H9 (cell line): ENCODE results near the gene BIRC6. TPM values are rescaled to one million over a fixed set of nuclear protein-coding genes. Genes with fewer than 3 reads are reported as not detected.

Experiments
- DNase-seq: peaks from one replicate; pipeline ENCODE4 v3.0.0-alpha.2; 2017
- H2AFZ ChIP-seq: one replicate; pipeline ENCODE4 v1.6.1; 2013; ENCODE audit warnings: mild to moderate bottlenecking, low read length, control low read depth, moderate library complexity
- H2AK5ac ChIP-seq: 2 replicates; pipeline ENCODE4 v1.6.1; 2013; ENCODE audit warnings: low read length, control low read depth, mixed read lengths; ENCODE audit not compliant: insufficient read length
- H2BK120ac ChIP-seq: one replicate; pipeline ENCODE4 v1.6.1; 2013; ENCODE audit warnings: low read depth, mild to moderate bottlenecking, low read length, control low read depth, inconsistent platforms; ENCODE audit not compliant: poor library complexity, severe bottlenecking
- H2BK12ac ChIP-seq: 2 replicates; pipeline ENCODE4 v1.6.1; 2013; ENCODE audit warnings: low read length, control low read depth, mixed read lengths, low read depth; ENCODE audit not compliant: insufficient read length
- H2BK15ac ChIP-seq: 2 replicates; pipeline ENCODE4 v1.6.1; 2013; ENCODE audit warnings: low read depth, low read length, control low read depth
- H2BK20ac ChIP-seq: one replicate; pipeline ENCODE4 v1.6.1; 2013; ENCODE audit warnings: low read depth, mild to moderate bottlenecking, low read length, control low read depth, inconsistent platforms; ENCODE audit not compliant: poor library complexity, severe bottlenecking
- H2BK5ac ChIP-seq: 2 replicates; pipeline ENCODE4 v1.6.1; 2013; ENCODE audit warnings: low read length, control low read depth, mixed read lengths; ENCODE audit not compliant: insufficient read length
- H3K14ac ChIP-seq: 2 replicates; pipeline ENCODE4 v1.6.1; 2013; ENCODE audit warnings: low read length, control low read depth; ENCODE audit not compliant: insufficient read depth
- H3K18ac ChIP-seq: 2 replicates; pipeline ENCODE4 v1.6.1; 2013; ENCODE audit warnings: low read depth, mild to moderate bottlenecking, mixed read lengths, low read length, control low read depth; ENCODE audit not compliant: insufficient read length
- H3K23ac ChIP-seq: 2 replicates; pipeline ENCODE4 v1.6.1; 2013; ENCODE audit warnings: low read length, control low read depth, mixed read lengths, low read depth; ENCODE audit not compliant: insufficient read length
- H3K23me2 ChIP-seq: 2 replicates; pipeline ENCODE4 v1.6.1; 2013; ENCODE audit warnings: low read depth, mild to moderate bottlenecking, mixed read lengths, low read length, control low read depth; ENCODE audit not compliant: insufficient read length, poor library complexity, severe bottlenecking
- H3K27ac ChIP-seq: 2 replicates; pipeline ENCODE4 v1.5.1; 2013; ENCODE audit warnings: low read length, control low read depth, mixed read lengths, low read depth; ENCODE audit not compliant: insufficient read length
- H3K27me3 ChIP-seq: 2 replicates; pipeline ENCODE4 v1.6.1; 2013; ENCODE audit warnings: low read length, control low read depth, inconsistent platforms; ENCODE audit not compliant: insufficient read depth
- H3K4ac ChIP-seq: 2 replicates; pipeline ENCODE4 v1.6.1; 2013; ENCODE audit warnings: low read depth, mild to moderate bottlenecking, control low read depth, inconsistent platforms, low read length, moderate library complexity
- H3K4me1 ChIP-seq: 2 replicates; pipeline ENCODE4 v1.6.1; 2013; ENCODE audit warnings: low read length, control low read depth, inconsistent platforms; ENCODE audit not compliant: insufficient read depth
- H3K4me2 ChIP-seq: 2 replicates; pipeline ENCODE4 v1.6.1; 2013; ENCODE audit warnings: low read length, control low read depth, mixed read lengths; ENCODE audit not compliant: insufficient read length, insufficient read depth
- H3K56ac ChIP-seq: 2 replicates; pipeline ENCODE4 v1.6.1; 2013; ENCODE audit warnings: low read depth, mild to moderate bottlenecking, mixed read lengths, low read length, control low read depth; ENCODE audit not compliant: insufficient read length
- H3K79me1 ChIP-seq: 2 replicates; pipeline ENCODE4 v1.6.1; 2013; ENCODE audit warnings: low read depth, mild to moderate bottlenecking, moderate library complexity, low read length, control low read depth, inconsistent platforms; ENCODE audit not compliant: insufficient read depth, poor library complexity, severe bottlenecking
- H3K79me2 ChIP-seq: 2 replicates; pipeline ENCODE4 v1.6.1; 2013; ENCODE audit warnings: low read length, control low read depth, inconsistent platforms; ENCODE audit not compliant: insufficient read depth
- H3K9ac ChIP-seq: 2 replicates; pipeline ENCODE4 v1.6.1; 2013; ENCODE audit warnings: low read length, control low read depth, mixed read lengths; ENCODE audit not compliant: insufficient read length; ENCODE audit errors: extremely low read depth
- H3K9me3 ChIP-seq: one replicate; pipeline ENCODE4 v1.6.1; 2013; ENCODE audit warnings: low read depth, low read length, inconsistent platforms; ENCODE audit not compliant: control insufficient read depth
- H3T11ph ChIP-seq: one replicate; pipeline ENCODE4 v1.6.1; 2013; ENCODE audit warnings: mild to moderate bottlenecking, low read length, control low read depth, inconsistent platforms
- H4K20me1 ChIP-seq: one replicate; pipeline ENCODE4 v1.6.1; 2013; ENCODE audit not compliant: control insufficient read depth, insufficient read length, insufficient read depth
- H4K5ac ChIP-seq: 2 replicates; pipeline ENCODE4 v1.6.1; 2013; ENCODE audit warnings: low read depth, mild to moderate bottlenecking, mixed read lengths, low read length, control low read depth; ENCODE audit not compliant: insufficient read length
- H4K8ac ChIP-seq: replicated peaks from 2 replicates; pipeline ENCODE4 v1.6.1; 2013; ENCODE audit warnings: low read length, control low read depth, mixed read lengths, low read depth; ENCODE audit not compliant: insufficient read length
- H4K91ac ChIP-seq: 2 replicates; pipeline ENCODE4 v1.6.1; 2013; ENCODE audit warnings: low read depth, mild to moderate bottlenecking, moderate library complexity, mixed read lengths, low read length, control low read depth; ENCODE audit not compliant: insufficient read length
- H3K27ac Mint-ChIP-seq, 3 experiments: 2 replicates in 2 of 3; 3 replicates in 1 of 3; pipeline ENCODE4 v1.8.0; 2020 to 2021; ENCODE audit warnings: mixed read lengths in 3 of 3, mild to moderate bottlenecking in 1 of 3, moderate library complexity in 1 of 3
- H3K27me3 Mint-ChIP-seq: 2 replicates; pipeline ENCODE4 v1.8.0; 2021; ENCODE audit warnings: low read depth, mild to moderate bottlenecking, moderate library complexity, mixed read lengths
- H3K36me3 Mint-ChIP-seq, 3 experiments: 2 replicates in 2 of 3; 3 replicates in 1 of 3; pipeline ENCODE4 v1.8.0; 2020 to 2021; ENCODE audit warnings: low read depth in 3 of 3, mixed read lengths in 3 of 3; ENCODE audit not compliant: insufficient read depth in 1 of 3
- H3K4me1 Mint-ChIP-seq, 2 experiments: 2 replicates each; pipeline ENCODE4 v1.8.0; 2020; ENCODE audit warnings: mixed read lengths in 2 of 2
- H3K4me3 Mint-ChIP-seq, 2 experiments: 2 replicates in 1 of 2; 3 replicates in 1 of 2; pipeline ENCODE4 v1.8.0; 2020 to 2021; ENCODE audit warnings: mild to moderate bottlenecking in 2 of 2, mixed read lengths in 2 of 2, moderate library complexity in 1 of 2
- H3K9me3 Mint-ChIP-seq, 2 experiments: 2 replicates in 1 of 2; 3 replicates in 1 of 2; pipeline ENCODE4 v1.8.0; 2020; ENCODE audit warnings: mild to moderate bottlenecking in 2 of 2, mixed read lengths in 2 of 2, moderate library complexity in 1 of 2
- WGBS: extraction: QIAGEN DNeasy Blood & Tissue Kit; methylation state at CpG from one replicate; pipeline ENCODE4 v1.1.7; 2013; ENCODE audit warnings: missing lambda C conversion rate, low lambda C conversion rate, mixed read lengths; ENCODE audit not compliant: insufficient read length; ENCODE audit errors: extremely low coverage; 5-methylcytosine and 5-hydroxymethylcytosine counted together
- total RNA-seq: library from RNA; stranded (reverse); gene quantifications from 2 replicates; pipeline ENCODE4 v1.2.1, GENCODE V29; 2021
- TF ChIP-seq, protein P1 (sequence below): fragments of 200-600 bp; sonication (generic); conservative IDR thresholded peaks from 3 replicates; pipeline ENCODE4 v1.8.0; 2021; ENCODE audit warnings: antibody characterized with exemption, mild to moderate bottlenecking

BIRC6 gene
- total RNA-seq, 1 experiment from 2014 or later, result 78.8 TPM

GRCh38 chr2:32572030-32572429, 215.2 kb downstream of the BIRC6 start:
- H3K79me2 ChIP-seq, result no peaks in the 10 kb centered on the region

More at GRCh38 chr2:32572030-32572429, 215.2 kb downstream of the BIRC6 start:
- Histone ChIP-seq H3K23me2 (no peaks in the 10 kb centered on the region), H3K27ac (no peak overlapping the region), H3K18ac (no peak overlapping the region), H3K9ac (no peak overlapping the region), H2BK5ac (no peak overlapping the region), H4K8ac (no peak overlapping the region), H4K5ac (no peak overlapping the region), H2BK20ac (no peak overlapping the region), H3K4ac (no peak overlapping the region), H3K4me1 (no peaks in the 10 kb centered on the region), H3K14ac (no peak overlapping the region), H3K27me3 (no peaks in the 10 kb centered on the region), H3K23ac (no peak overlapping the region), H3K79me1 (no peaks in the 10 kb centered on the region), H3T11ph (no peak overlapping the region), H2BK12ac (no peak overlapping the region), H4K20me1 (no peaks in the 10 kb centered on the region), H3K56ac (no peak overlapping the region), H4K91ac (no peak overlapping the region), H2AFZ (no peak overlapping the region), H2BK15ac (no peak overlapping the region), H2AK5ac (no peak overlapping the region), H3K4me2 (no peak overlapping the region), H2BK120ac (no peak overlapping the region), H3K9me3 (no peaks in the 10 kb centered on the region)
- Mint-ChIP-seq H3K9me3 (no peaks in the 10 kb centered on the region), H3K4me3 (no peak overlapping the region), H3K27ac (no peak overlapping the region; a peak in 1 of 7 replicates), H3K27me3 (no peaks in the 10 kb centered on the region), H3K36me3 (peaks cover 9 to 21% (median 14%) of the 10 kb centered on the region in 3 experiments; a peak in 6 of 7 replicates), H3K4me1 (no peaks in the 10 kb centered on the region)
- TF ChIP-seq, protein P1, sequence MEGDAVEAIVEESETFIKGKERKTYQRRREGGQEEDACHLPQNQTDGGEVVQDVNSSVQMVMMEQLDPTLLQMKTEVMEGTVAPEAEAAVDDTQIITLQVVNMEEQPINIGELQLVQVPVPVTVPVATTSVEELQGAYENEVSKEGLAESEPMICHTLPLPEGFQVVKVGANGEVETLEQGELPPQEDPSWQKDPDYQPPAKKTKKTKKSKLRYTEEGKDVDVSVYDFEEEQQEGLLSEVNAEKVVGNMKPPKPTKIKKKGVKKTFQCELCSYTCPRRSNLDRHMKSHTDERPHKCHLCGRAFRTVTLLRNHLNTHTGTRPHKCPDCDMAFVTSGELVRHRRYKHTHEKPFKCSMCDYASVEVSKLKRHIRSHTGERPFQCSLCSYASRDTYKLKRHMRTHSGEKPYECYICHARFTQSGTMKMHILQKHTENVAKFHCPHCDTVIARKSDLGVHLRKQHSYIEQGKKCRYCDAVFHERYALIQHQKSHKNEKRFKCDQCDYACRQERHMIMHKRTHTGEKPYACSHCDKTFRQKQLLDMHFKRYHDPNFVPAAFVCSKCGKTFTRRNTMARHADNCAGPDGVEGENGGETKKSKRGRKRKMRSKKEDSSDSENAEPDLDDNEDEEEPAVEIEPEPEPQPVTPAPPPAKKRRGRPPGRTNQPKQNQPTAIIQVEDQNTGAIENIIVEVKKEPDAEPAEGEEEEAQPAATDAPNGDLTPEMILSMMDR, result no peak
- no CpG with 5 or more reads among the region's 3 CpGs for WGBS
- no peak for DNase-seq
